HG03025 (cell line): ENCODE data around the gene RGL3.
"Not testable (repeated sequence)": the region's sequence is repeated elsewhere in the genome, so short reads cannot be mapped to it uniquely, and the experiment has no call there.

Experiments
- ATAC-seq: cut with Tn5 transposase; IDR thresholded peaks from one replicate; pipeline ENCODE4 v1.9.1; 2021; ENCODE audit warnings: mild to moderate bottlenecking, moderate library complexity; ENCODE audit not compliant: unreplicated experiment, low FRiP score

The RGL3 gene, protein sequence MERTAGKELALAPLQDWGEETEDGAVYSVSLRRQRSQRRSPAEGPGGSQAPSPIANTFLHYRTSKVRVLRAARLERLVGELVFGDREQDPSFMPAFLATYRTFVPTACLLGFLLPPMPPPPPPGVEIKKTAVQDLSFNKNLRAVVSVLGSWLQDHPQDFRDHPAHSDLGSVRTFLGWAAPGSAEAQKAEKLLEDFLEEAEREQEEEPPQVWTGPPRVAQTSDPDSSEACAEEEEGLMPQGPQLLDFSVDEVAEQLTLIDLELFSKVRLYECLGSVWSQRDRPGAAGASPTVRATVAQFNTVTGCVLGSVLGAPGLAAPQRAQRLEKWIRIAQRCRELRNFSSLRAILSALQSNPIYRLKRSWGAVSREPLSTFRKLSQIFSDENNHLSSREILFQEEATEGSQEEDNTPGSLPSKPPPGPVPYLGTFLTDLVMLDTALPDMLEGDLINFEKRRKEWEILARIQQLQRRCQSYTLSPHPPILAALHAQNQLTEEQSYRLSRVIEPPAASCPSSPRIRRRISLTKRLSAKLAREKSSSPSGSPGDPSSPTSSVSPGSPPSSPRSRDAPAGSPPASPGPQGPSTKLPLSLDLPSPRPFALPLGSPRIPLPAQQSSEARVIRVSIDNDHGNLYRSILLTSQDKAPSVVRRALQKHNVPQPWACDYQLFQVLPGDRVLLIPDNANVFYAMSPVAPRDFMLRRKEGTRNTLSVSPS

DNA sequence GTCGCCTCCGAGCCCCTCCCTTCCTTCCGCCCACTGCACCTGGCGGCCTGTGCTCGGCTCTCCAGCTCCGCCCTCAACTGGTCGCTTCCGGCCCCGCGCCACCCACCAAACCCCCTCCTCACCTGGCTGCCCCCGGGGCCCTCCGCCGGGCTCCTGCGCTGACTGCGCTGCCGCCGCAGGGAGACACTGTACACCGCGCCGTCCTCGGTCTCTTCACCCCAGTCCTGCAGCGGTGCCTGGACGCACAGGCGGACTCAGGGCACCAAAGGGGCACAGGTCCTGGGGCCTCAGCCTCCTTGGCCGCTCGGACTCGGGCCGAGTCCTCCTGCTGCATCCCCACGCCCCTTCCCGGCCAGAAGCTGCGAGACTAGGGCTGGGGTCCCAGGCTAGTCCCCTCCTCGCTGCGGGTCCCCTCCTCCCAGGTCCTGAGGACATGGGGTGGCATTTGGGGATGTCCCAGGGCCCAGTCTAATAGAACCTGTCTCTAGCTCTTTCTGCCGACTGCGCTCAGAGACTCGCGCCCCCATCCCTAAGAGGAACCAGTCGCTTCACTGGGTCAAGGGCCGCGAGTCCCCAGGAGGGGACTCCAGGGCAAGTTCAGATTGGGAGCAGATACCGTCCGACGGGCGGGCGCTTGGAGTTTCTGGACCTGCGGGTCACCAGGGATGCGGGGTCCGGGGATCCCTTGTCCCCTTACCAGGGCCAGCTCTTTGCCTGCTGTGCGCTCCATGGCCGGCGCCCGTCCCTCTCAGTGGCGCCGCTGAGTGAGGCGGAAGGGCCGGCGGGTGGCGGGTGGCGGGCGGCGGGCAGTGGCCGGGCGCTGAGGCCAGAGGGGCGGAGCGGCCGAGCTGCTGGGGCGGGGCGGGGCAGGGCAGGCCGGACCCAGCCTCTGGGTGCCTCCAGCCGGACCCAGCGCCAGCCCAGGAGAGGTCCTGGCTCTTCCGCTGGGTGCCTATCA, at the start of gene RGL3:
RGL3 (minus strand) TSS at position 766 of the 958 bp plus-strand sequence; CDS start at position 730, 36 bp downstream.
- no peak for ATAC-seq

DNA sequence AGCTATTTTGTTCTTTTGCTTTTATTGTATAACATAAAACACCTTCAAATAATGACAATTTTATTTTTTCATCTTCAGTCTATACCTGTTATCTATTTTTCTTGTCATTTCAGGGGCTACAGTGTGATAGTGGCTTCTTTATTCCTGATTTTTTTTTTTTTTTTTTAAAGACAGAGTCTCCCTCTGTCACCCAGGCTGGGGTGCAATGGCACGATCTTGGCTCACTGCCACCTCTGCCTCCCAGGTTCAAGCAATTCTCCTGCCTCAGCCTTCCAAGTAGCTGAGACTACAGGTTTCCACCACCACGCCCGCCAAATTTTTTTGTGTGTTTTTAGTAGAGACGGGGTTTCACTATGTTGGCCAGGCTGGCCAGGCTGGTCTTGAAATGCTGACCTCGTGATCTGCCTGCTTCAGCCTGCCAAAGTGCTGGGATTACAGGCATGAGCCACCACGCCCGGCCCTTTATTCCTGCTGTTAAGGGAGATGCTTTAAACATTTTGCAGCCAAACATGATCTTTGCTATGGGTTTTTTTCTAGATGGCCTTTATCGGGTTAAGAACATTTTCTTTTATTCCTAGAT, 49.2 kb upstream of the RGL3 start:
- ATAC-seq: not testable (repeated sequence)

DNA sequence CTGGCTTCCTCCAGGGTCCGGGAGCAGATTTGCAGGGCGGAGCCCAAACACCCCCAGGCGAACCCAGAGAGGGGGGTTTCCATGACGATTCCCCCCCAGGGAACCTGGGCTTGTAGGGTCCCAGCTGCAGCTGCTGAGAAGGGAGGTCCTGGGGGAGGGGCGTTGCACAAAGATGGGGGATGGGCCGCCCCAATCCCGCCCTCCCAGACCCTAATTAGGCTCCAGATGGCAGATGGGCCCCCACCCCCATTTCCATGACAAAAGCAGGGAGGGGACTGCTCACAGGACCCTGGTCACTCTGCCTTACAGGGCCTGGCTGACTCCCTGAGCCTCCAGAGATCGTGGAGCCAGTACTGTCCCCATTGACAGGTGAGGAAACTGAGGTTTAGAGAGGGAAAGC, 46.5 kb upstream of the RGL3 start:
- ATAC-seq: no peak

DNA sequence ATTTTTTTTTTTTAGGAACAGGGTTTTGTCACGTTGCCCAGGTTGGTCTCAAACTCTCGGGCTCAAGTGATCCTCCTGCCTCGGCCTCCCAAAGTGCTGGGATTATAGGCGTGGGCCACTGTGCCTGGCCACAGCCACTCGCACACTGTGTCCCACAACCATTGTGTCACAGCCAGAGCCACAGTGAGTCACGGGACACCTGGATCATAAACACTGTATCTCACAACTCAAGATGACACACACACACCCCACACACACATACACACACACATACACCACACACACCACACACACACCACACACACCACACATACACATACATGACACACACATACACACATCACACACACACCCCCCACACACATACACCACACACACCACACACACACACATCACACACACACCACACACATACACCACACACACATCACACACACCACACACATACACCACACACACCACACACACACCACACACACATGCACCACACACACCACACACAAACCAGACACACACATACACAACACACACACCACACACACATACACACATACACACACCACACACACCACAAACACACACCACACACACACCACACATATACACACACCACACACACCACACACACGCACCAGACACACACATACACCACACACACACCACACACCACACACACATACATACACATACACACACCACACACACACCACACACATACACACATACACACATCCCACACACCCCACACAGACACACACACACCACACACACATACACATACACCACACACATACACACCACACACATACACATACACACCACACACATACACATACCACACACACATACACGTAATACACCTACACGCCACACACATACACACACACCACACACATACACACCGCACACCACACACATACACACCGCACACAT, 45.5 kb upstream of the RGL3 start:
- ATAC-seq: no peak

DNA sequence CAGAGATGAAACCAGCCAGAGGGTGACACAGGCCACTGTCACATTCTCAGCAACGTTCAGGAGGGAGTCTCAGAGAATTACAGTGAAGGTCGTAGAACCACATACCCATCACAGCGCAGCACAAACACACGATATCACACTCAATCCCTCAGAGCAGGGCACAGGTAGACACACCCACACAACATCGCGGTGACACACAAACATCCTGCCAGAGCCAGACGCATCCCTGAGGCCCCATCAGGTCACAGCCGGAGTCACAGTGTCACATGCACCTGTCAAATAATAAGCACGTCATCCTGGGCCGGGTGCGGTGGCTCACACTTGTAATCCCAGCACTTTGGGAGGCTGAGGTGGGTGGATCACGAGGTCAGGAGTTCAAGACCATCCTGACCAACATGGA, 44.3 kb upstream of the RGL3 start:
- no peak for ATAC-seq

DNA sequence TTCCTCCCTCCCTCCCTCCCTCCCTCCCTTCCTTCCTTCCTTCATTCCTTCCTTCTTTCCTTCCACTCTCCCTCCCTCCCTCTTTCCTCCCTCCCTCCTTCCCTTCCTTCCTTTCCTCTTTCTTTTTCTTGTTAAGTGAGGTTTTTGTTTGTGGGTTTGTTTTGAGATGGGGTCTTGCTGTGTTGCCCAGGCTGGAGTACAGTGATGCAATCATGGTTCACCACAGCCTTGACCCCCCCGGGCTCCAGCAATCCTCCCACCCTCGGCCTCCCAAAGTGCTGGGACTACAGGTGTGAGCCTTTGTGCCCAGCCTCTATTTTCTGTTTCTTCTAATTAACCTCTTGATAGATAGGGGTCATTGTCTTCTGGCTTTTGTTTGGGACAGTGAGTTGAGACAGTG, 42.3 kb upstream of the RGL3 start:
- ATAC-seq: no peak

DNA sequence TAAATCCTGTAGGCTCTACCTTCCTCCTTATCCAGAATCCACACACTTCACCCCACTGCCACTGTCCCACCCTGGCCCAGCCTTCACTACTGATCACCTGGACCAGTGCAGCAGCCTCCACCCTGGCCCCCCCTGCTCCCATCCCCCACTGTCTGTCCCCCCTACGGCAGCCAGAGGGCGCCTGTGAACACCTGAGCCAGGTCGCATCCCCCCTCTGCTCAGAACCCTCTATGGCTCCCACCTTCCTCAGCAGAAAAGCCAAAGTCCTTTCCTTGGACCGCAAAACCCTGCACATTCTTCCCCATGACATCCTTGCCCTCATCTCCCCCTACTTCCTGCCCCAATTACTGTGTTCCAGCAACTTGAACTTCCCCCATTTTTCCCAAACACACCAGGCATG, 41.1 kb upstream of the RGL3 start:
- no peak for ATAC-seq

DNA sequence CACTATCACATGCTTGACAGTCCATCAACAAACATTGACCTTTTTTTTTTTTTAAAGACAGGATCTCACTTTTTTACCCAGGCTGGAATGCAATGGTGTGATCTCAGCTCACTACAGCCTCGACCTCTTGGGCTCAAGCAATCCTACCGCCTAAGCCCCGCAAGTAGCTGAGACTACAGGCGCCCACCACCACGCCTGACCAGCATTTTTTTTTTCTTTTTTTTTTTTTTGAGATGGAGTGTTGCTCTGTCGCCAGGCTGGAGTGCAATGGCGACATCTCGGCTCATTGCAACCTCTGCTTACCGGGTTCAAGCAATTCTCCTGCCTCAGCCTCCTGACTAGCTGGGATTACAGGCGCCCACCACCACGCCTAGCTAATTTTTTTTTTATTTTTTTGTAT, 39.8 kb upstream of the RGL3 start:
- not testable (repeated sequence) for ATAC-seq

DNA sequence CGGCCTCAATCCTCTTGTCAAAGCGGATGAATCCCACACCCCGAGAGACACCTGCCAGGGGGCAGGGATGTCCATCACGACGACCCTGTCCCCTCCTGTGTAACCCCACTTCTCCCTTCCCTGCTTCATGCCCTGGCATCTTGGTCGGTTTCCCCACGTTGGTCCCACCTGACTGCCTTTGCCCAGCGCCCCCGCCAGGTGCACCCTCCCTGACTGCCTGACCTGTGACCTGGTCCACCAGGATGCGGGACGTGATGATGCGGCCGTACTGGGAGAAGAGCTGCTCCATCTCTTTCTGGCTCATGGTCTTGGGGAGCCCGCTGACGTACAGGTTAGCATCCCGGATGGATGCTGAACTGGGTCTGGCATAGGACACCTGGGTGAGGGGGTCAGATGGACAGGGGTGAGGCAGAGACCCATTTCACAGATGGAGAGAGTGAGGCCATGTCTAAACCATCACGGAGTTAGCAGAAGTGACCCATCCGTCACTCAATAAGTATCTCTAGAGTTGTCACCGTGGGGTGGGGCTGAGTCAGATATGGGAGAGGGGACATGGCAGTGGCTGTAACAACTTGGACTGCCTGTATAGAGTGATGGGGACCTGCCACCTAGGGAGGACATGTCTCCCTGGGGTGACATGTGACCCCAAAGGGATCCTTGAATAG, 39.3 kb upstream of the RGL3 start:
- ATAC-seq: no peak

DNA sequence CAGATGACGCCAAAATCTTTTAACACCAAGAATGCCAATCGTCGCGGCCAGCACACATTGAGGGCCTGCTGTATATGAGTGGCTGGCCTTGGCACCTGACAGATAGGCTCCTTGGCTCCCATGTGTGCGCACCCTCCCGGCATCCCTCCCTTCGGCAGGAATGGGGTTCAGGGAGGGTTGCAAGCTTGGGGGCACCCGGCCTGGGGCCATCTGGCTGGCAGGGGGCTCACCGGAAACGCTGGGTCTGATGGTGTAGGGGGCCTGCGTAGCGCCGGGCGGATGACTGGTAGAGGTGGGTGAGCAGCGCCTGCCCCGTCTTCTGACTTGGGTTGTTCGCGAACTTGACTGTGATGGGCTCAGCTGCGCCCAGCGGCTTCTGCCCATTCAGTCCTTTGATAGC, 38.7 kb upstream of the RGL3 start:
- ATAC-seq: no peak

DNA sequence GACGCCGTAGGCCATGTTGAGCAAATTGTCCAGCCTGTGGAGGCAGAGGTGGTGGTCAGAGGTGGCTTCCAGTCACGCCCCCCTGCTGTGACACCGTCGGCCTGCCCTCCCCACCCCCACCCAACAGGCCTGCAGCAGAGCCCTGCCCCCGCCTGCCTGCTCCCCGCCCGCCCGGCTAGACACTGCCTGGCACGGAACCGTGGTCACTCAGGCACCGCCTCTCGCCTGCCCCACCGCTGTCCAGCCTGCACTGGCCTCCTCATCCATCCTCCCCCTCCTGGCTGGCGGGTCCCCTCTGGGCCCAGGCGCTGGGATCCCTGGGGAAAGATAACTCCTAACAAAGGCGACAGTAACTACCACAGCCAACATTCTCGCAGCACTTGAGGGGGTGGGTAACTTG, 38.0 kb upstream of the RGL3 start:
- no peak for ATAC-seq

DNA sequence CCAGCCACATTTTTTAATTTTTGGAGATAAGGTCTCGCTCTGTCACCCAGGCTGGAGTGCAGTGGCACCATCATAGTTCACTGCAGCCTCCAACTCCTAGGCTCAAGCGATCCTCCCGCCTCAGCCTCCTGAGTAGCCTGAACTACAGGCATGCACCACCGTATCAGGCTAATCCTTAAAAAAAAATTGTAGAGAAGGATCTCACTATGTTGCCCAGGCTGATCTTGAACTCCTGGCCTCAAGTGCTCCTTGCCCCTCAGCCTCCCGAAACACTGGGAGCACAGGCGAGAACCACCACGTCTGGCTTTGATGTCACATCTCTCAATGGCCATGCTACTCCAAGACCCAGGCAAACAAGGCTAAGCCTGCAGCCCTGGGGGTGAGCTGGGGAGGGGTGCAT, 37.5 kb upstream of the RGL3 start:
- ATAC-seq: no peak

DNA sequence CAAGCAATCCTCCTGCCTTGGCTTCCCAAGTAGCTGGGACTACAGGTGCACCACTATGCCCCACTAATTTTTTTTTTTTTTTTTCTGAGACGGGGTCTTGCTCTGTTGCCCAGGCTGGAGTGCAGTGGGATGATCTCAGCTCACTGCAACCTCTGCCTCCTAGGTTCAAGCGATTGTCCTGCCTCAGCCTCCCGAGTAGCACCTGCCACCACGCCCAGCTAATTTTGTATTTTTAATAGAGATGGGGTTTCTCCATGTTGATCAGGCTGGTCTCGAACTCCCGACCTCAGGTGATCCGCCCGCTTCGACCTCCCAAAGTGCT, 36.1 kb upstream of the RGL3 start:
- ATAC-seq: not testable (repeated sequence)

DNA sequence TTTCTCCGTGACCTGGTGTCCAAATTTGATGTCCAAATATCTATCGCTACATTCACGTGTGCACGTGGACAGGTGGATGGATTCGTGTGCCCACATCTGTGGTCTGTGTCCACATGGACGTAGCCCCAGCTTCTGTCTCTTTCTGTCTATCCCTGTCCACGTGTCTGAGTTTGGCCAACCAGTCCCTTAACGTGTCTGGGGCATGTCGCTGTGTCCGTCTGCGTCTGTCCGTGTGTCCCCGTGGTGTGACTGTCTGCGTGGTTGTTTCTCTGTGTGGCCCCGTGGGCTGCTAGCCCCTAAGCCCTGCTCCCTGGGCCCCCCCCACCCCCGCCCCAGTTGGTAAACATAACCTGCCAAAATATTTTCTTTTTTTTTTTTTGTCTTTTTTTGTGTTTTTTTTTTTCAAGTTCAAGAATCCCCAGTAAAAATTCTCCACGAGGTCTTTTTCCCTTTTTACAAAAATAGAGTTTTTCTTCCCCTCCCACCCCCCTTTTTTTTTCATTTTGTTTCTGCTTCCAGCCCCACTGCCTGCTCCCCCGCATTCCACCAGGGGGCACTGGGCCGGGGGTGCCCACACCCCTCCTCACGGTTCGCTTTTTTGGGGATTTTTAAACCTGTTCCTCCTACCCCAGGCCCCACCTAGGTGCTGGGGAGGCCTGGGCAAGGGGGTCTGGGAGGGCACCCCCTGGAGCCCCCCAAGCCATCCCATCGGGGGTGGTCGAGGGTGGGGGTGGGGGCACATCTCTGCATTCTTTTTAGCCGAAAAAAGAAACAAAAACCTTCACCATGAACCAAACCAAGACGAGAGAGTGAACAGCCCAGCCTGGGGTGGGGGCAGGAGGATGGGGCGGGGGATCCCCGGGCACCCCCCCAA, 34.6 kb upstream of the RGL3 start:
- ATAC-seq: no peak

DNA sequence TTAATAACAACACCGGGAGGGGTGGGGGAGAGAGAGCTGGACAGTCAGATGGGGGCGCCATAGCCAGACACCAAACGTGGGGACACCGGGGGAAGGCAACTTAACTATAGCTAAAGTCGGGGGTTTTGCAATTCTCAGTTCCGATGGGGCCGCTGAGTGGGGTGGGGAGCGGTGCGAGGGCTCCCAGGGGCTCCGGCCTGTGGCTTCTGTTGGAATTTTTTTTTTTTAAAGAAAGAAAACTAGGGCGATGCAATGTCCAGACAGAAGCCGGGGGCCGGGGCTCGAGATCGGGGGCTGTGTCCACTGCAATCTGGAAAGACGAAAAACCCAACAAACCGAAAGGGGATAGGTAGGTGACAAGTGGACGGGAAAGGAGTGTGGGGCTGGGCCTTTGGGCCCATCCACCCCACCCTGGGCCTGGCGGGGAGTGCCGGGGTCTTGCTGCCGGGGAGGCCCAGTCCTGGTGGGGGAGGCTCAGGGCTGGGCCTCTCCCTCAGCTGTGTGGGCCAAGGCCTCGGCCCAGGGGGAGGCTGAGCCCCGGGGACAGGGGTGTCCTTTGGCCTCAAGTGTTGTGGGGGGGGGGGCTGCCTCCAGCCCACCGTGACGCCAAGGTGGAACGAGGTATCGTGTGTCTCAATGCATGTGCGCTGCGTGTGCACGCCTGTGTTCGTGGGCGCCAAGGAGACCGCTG, 33.7 kb upstream of the RGL3 start:
- no peak for ATAC-seq

DNA sequence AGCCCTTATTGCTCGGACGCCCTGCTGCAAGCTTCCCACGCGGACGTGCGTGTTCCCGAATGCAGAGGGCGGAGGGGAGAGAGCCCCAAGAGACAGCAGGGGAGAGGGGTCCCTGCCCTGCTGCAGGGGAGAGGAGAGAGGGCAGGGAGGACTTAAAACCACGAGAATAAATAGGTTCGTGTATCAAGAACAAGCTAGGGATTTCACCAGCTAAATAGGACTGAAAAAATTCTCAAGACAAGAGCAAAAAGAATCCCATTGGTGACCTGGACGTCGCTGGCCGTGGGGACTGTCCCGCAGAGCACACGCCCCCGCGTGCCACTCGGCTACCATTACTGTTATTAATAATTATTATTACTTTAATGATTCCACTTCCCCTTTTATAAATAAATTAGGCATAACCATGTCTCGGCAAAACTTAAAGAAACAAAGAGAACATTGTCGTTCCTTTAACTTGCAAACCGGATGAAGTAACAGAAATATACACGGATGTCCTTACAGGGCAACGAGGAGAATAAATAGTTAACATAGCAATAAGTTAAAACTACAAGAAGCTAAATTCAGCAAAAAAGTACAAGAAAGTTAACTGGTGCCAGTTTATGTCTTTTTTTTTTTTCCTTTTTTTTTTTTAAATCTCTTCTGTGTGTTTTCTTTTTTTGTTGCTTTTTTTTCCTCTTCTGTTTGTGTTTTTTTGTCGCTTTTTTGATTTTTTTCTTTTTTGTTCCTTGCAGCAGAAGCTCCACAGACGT, 32.9 kb upstream of the RGL3 start:
- ATAC-seq: no peak

DNA sequence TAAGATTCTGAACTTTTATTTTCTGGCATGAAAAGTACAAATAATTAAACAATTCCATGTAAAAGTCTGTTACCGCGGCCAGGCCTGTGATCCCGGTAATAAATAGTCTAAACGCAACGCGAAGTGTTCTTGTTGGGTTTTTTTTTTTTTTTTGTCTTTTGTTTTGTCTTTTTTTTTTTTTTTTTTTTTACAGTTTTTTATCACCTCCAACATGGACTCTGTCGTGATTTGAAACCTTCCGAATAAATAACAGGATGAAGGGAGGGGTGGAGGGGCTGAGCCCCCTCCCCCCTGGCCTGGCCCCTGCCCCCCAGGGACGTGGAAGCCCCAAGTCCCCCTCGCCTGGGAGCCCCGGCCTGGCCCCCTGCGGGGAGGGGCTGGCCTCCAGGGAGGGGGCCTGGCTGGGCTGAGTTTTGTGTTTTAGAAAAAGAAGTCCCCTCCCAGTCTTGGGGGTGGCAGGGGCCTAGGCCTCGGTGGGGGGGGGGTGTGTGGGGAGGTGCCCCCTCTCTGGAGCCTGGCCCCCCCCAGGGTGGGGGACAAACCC, 32.3 kb upstream of the RGL3 start:
- no peak for ATAC-seq
